ENCODE results near the gene TPM4.

- TF ChIP-seq POLR2A (IDR thresholded peaks at IDR 0.05; ENCODE audit: low read length) (no peak), GATA1 (IDR thresholded peaks at IDR 0.05; ENCODE audit: low read depth, low read length) (no peak)
Measured at GRCh38 chr19:16041299-16041990, 34.9 kb upstream of the TPM4 start.
